Transverse colon (tissue), 4 donors: ENCODE measurements around the gene FAM89B. TPM values are rescaled to one million over a fixed set of nuclear protein-coding genes. Genes with fewer than 3 reads are reported as not detected.

Experiments
- DNase-seq: peaks from one replicate; pipeline ENCODE4 v3.0.0-alpha.2; 2019
- H3K27ac ChIP-seq, 4 donors: fragments of 200-600 bp; sonication (generic); 2 replicates each; pipeline ENCODE4 v1.5.1; 2016 to 2018; ENCODE audit warnings: inconsistent platforms in 4 of 4
- H3K27me3 ChIP-seq: fragments of 200-600 bp; sonication (generic); 2 replicates; pipeline ENCODE4 v1.5.1; 2017; ENCODE audit warnings: inconsistent platforms
- H3K36me3 ChIP-seq, 4 donors: fragments of 200-600 bp; sonication (generic); 2 replicates each; pipeline ENCODE4 v1.5.1; 2017 to 2019; ENCODE audit warnings: inconsistent platforms in 4 of 4
- H3K4me1 ChIP-seq, 4 donors: fragments of 200-600 bp; sonication (generic); 2 replicates each; pipeline ENCODE4 v1.5.1; 2017 to 2020; ENCODE audit warnings: inconsistent platforms in 4 of 4
- H3K4me3 ChIP-seq, 4 donors: fragments of 200-600 bp; sonication (generic); 1 replicate in 1 of 4; 2 replicates in 3 of 4; pipeline versions ENCODE4 v1.5.1 to v1.6.1; 2017 to 2019; ENCODE audit warnings: inconsistent platforms in 4 of 4
- H3K9me3 ChIP-seq, 2 donors: fragments of 200-600 bp; sonication (generic); 2 replicates each; pipeline ENCODE4 v1.5.1; 2017 to 2019; ENCODE audit warnings: inconsistent platforms in 2 of 2
- EP300 ChIP-seq: sonication (generic); formaldehyde crosslinking; IDR thresholded peaks from one replicate; pipeline ENCODE4 v1.6.1; 2017; ENCODE audit warnings: antibody characterized with exemption, low read depth
- POLR2A ChIP-seq: fragments of 450-650 bp; IDR thresholded peaks from one replicate; pipeline ENCODE4 v1.6.1; 2016; ENCODE audit warnings: antibody characterized with exemption, mild to moderate bottlenecking, moderate library complexity
- POLR2AphosphoS5 ChIP-seq, 3 donors: sonication (generic); formaldehyde crosslinking; IDR thresholded peaks; one replicate each; pipeline ENCODE4 v1.6.1; 2016; ENCODE audit warnings: antibody characterized with exemption in 3 of 3
- WGBS, 2 donors: methylation state at CpG; one replicate each; pipeline ENCODE4 v1.1.5; 2018; ENCODE audit warnings: low coverage in 1 of 2; 5-methylcytosine and 5-hydroxymethylcytosine counted together
- in situ Hi-C, 4 donors: fragments of 200-750 bp; cut with MboI; loops; one replicate each; pipeline versions ENCODE4 v1.15.0 to v1.15.1; 2017; ENCODE audit warnings: low sequenced_read_pairs in 3 of 4, low pct_ligation_motif_present in 1 of 4, low pct_unique_long_range_greater_than_20kb in 1 of 4
- intact Hi-C: fragments of 100-400 bp; cut with DNase I; formaldehyde crosslinking; loops from one replicate; pipeline ENCODE4 v1.15.1; 2023; ENCODE audit warnings: low total_unique reads
- total RNA-seq, 4 donors: library from RNA; depleted of rRNA; stranded (reverse); fragments of >200 nt; gene quantifications; one replicate each; pipeline ENCODE4 v1.1.0, GENCODE V29; 2016
- TF ChIP-seq, protein P1 (sequence below), 5 experiments: fragments of 200-600 bp in 3 of 5; fragments of 450-650 bp in 2 of 5; sonication (generic) in 3 of 5; IDR thresholded peaks; 1 replicate in 2 of 5; 2 replicates in 3 of 5; pipeline ENCODE4 v1.5.1; 2016 to 2017; ENCODE audit warnings: antibody characterized with exemption in 5 of 5, inconsistent platforms in 3 of 5, mild to moderate bottlenecking in 2 of 5, moderate library complexity in 1 of 5

The FAM89B gene
- total RNA-seq, 4 donors from 2014 or later: 25.2 to 254 (median 51.6) TPM

DNA sequence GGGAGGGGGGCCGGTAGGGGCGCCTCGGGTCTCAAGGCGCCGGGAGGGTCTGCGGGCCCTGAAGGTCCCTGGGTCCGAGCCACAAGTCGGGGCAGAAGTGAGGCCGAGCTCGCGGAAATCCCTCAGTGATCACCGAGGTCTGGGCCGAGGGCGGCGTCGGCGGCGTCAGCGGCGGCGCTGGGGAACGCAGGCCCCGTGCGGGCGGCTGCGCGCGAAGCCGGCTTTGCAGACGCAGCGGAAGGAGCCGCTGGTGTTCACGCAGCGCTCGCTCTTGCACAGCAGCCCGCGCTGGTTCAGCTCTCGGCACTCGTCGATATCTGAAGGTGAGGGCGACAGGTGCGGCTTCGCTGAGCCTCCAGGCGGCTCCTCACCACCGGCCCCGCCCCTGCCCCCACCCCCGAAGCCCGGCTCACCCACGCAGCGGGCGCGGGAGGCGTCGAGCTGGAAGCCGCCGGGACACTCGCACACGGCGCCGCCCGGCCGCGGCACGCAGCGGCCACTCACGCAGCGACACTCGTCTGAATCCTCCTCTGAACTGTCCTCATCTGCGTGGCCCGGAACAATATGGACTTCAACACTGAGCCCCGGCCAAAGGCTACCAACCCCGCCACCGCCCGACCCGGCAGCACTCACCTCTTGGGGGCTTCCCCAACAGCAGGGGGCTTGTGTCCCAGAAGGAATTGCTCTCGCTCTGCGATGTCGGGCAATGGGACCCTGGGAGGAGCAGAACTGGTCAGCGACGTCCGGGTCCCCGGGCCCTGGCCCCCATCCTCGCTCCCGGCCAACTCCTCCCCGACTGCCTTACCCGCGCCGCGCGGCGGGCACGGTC is 33.2 kb upstream of the FAM89B start:
- H3K36me3 ChIP-seq: peaks cover 0 to 12% (median 0%) of the 10 kb centered on the region in 4 donors
- H3K4me1 ChIP-seq: peaks cover 14 to 20% (median 16%) of the 10 kb centered on the region in 4 donors
- no peaks in the 10 kb centered on the region for H3K9me3 ChIP-seq
- peak overlapping the region in 3 of 4 donors; percentile 35 to 48 (median 47) for H3K4me3 ChIP-seq
- H3K27me3 ChIP-seq: no peaks in the 10 kb centered on the region
- H3K27ac ChIP-seq: peak overlapping the region; percentile 86 to 97 (median 92)
- 91% methylated on average over 85 of the region's 92 CpGs; no CpG with 5 or more reads in 1 of the 2 donors for WGBS, 2 donors
- DNase-seq: no peak
- TF ChIP-seq, protein P1, sequence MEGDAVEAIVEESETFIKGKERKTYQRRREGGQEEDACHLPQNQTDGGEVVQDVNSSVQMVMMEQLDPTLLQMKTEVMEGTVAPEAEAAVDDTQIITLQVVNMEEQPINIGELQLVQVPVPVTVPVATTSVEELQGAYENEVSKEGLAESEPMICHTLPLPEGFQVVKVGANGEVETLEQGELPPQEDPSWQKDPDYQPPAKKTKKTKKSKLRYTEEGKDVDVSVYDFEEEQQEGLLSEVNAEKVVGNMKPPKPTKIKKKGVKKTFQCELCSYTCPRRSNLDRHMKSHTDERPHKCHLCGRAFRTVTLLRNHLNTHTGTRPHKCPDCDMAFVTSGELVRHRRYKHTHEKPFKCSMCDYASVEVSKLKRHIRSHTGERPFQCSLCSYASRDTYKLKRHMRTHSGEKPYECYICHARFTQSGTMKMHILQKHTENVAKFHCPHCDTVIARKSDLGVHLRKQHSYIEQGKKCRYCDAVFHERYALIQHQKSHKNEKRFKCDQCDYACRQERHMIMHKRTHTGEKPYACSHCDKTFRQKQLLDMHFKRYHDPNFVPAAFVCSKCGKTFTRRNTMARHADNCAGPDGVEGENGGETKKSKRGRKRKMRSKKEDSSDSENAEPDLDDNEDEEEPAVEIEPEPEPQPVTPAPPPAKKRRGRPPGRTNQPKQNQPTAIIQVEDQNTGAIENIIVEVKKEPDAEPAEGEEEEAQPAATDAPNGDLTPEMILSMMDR (IDR thresholded peaks at IDR 0.05): no peak
- TF ChIP-seq POLR2A (no peak), POLR2AphosphoS5 (IDR thresholded peaks at IDR 0.05) (no peak), EP300 (no peak)
- in situ Hi-C loops (no loop called here), intact Hi-C loops (loop anchor here (5.0 kb wide), 1 partner anchor 857 kb away; no protein-coding TSS in a partner anchor)

DNA sequence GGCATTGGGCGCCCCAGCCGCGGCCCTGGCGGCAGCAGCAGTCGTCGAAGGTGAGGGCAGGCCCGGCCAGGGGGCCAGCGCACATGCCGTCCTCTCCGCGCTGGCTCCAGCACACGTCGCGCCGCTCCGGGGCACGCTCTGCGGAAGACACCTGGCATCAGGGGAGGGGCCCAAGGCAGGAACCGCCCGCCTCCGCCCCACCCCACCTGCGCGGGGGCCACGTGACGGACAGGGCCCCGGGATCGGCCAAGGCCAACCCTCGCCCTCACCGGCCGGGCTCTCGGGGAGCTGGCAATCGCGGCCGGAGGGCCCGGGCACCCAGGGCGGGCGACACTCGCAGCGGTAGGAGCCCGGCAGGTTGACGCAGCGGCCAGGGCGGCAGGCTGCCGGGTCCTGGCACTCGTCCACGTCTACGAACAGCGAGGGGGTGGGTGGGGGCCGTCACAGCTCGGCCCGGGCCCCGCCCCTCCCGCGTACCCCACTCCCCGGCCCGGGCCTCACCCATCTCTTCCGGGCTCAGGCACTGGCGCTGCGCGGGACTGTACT is 32.5 kb upstream of the FAM89B start:
- peaks cover 0 to 12% (median 0%) of the 10 kb centered on the region in 4 donors for H3K36me3 ChIP-seq
- intact Hi-C loops: loop anchor here (5.0 kb wide), 3 partner anchors 37 to 858 kb away; partner anchors contain the start of gene EHBP1L1
- no peaks in the 10 kb centered on the region for H3K9me3 ChIP-seq
- peak; percentile 89 for DNase-seq
- peak overlapping the region; percentile 19 to 48 (median 41) for H3K4me3 ChIP-seq
- in situ Hi-C loops: loop anchor here in 1 of 4 donors (5.0 kb wide), 1 partner anchor 62 kb away; no protein-coding TSS in a partner anchor
- H3K4me1 ChIP-seq: peaks cover 14 to 20% (median 16%) of the 10 kb centered on the region in 4 donors
- TF ChIP-seq POLR2A: peak; percentile 59
- TF ChIP-seq EP300: no peak
- peak in 2 of 3 donors; percentile 40 to 83 for TF ChIP-seq POLR2AphosphoS5 (IDR thresholded peaks at IDR 0.05)
- TF ChIP-seq, protein P1 (IDR thresholded peaks at IDR 0.05): peak in 2 of 5 experiments; percentile 49 to 61
- no peaks in the 10 kb centered on the region for H3K27me3 ChIP-seq
- H3K27ac ChIP-seq: peak overlapping the region; percentile 86 to 97 (median 92)
- WGBS, 2 donors: 14% methylated on average over 35 of the region's 60 CpGs; no CpG with 5 or more reads in 1 of the 2 donors

DNA sequence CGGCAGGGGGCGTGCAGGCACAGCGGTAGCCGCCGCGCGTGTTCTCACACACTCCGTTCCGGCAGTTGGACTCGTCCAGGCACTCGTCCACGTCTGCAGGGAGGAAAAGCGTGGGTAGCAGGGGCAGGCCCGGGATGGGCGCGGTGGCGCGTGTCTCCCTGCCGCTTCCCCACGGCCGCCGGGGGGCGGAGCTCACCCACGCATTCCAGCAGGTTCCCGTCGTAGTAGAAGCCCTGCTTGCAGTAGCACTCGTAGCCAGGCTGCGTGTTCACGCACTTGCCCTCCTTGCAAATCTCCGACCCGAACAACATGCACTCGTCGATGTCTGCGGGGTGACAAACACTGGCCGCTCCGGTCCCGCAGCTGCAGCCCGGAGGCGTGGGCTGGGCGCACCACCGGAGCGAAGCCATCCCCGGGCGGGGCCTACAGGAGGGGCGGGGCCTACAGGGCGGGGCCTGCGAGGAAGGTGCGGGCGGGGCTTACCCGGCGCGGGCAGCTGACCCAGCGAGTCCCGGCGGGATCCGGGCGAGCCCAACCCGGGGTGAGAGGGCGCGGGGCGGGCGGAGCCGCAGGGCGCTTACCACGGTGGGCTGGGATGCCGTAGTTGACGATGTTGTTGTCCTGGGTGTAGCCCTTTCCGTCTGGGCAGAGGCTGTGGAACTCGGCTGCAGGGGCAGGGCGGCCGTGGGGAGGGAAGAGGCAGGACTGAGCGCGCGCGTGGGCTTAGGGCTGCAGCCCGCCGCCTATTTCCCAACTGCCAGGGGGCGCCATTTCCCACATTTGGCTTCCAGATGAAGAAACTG is 31.8 kb upstream of the FAM89B start:
- Histone ChIP-seq H3K36me3 (peaks cover 0 to 12% (median 0%) of the 10 kb centered on the region in 4 donors), H3K4me1 (peaks cover 14 to 20% (median 16%) of the 10 kb centered on the region in 4 donors), H3K27ac (peak overlapping the region; percentile 86 to 97 (median 92)), H3K27me3 (no peaks in the 10 kb centered on the region), H3K4me3 (peak overlapping the region; percentile 19 to 48 (median 41)), H3K9me3 (no peaks in the 10 kb centered on the region)
- intact Hi-C loops (loop anchor here (5.0 kb wide), 2 partner anchors 37 to 52 kb away; partner anchors contain the start of gene EHBP1L1), in situ Hi-C loops (loop anchor here in 1 of 4 donors (5.0 kb wide), 1 partner anchor 62 kb away; no protein-coding TSS in a partner anchor)
- TF ChIP-seq POLR2AphosphoS5 (IDR thresholded peaks at IDR 0.05): peak; percentile 54 to 71 (median 70)
- TF ChIP-seq, protein P1 (IDR thresholded peaks at IDR 0.05): peak; percentile 81 to 98 (median 90)
- TF ChIP-seq EP300: no peak
- no peak for TF ChIP-seq POLR2A
- 1% methylated on average over 59 of the region's 78 CpGs; no CpG with 5 or more reads in 1 of the 2 donors for WGBS, 2 donors
- peak; percentile 97 for DNase-seq
